ENCODE results near the gene NPIPB2. TPM values are rescaled to one million over a fixed set of nuclear protein-coding genes. Genes with fewer than 3 reads are reported as not detected.

The NPIPB2 gene
- total and polyA plus RNA-seq, 2 donors (not counting 1 experiment from before 2014, with no cell fraction given) = 5.4 to 38.1 TPM

GRCh38 chr16:11901091-11901490, 40.8 kb downstream of the NPIPB2 start:
- POLR2A ChIA-PET = no interaction called here

More at GRCh38 chr16:11901091-11901490, 40.8 kb downstream of the NPIPB2 start:
- peaks cover 0 to 3% of the 10 kb centered on the region in 2 donors for H3K4me1 ChIP-seq (ENCODE audit: control insufficient read depth in 2 of 2, insufficient read depth in 2 of 2, low read length in 2 of 2)
- no peak overlapping the region for H3K4me3 Mint-ChIP-seq
- H3K9me3 Mint-ChIP-seq (ENCODE audit: insufficient read depth) = no peaks in the 10 kb centered on the region
- H3K36me3 ChIP-seq (replicated peaks in 1 of 2; ENCODE audit: control extremely low read depth in 1 of 2, control insufficient read depth in 1 of 2, extremely low read depth in 1 of 2, insufficient read depth in 2 of 2, low read length in 1 of 2) = peaks cover 2 to 12% of the 10 kb centered on the region in 2 experiments
- H3K4me3 ChIP-seq (ENCODE audit: control extremely low read depth in 1 of 5, extremely low read depth in 1 of 5, insufficient read depth in 1 of 5, low read depth in 2 of 5, low read length in 4 of 5) = no peak overlapping the region
- TF ChIP-seq CTCF (IDR thresholded peaks at IDR 0.05) (no peak), EZH2 (IDR thresholded peaks at IDR 0.05; ENCODE audit: borderline replicate concordance, insufficient read depth, low read depth, low read length, poor library complexity, severe bottlenecking) (no peak)
- H3K27me3 Mint-ChIP-seq = no peaks in the 10 kb centered on the region
- peaks cover 63% of the 10 kb centered on the region for H4K20me1 ChIP-seq (ENCODE audit: control insufficient read depth, insufficient read depth, low read length, poor library complexity, severe bottlenecking)
- H3K4me1 Mint-ChIP-seq = peaks cover 28% of the 10 kb centered on the region
- no peak overlapping the region for H3K27ac ChIP-seq (ENCODE audit: low read length in 2 of 2)
- no peak overlapping the region for H3K9ac ChIP-seq (ENCODE audit: low read length)
- no peak overlapping the region for H3K27ac Mint-ChIP-seq
- H3K9me3 ChIP-seq (ENCODE audit: control extremely low read depth in 1 of 3, control insufficient read depth in 2 of 3, insufficient read depth in 1 of 3, low read length in 2 of 3) = no peaks in the 10 kb centered on the region
- 83% methylated on average over 2 of the region's 3 CpGs for WGBS (ENCODE audit: insufficient coverage)
- no peak for ATAC-seq (ENCODE audit: low read depth)
- H3K79me2 ChIP-seq (ENCODE audit: control insufficient read depth, insufficient read depth, low read length) = peaks cover 83% of the 10 kb centered on the region
- intact Hi-C loops (cut with micrococcal nuclease) = no loop called here
- H3K4me2 ChIP-seq (replicated peaks; ENCODE audit: low read depth, low read length, poor library complexity, severe bottlenecking) = no peak overlapping the region
- H3K27me3 ChIP-seq (replicated peaks in 1 of 4; ENCODE audit: control extremely low read depth in 1 of 4, control insufficient read depth in 3 of 4, insufficient read depth in 4 of 4, low read length in 3 of 4) = no peaks in the 10 kb centered on the region
- DNase-seq = no peak
- CTCF ChIA-PET = no interaction called here
- no peak overlapping the region for H2AFZ ChIP-seq (ENCODE audit: insufficient read depth, low read depth, low read length, poor library complexity, severe bottlenecking)
